Neutrophil (primary cell): ENCODE data around the gene TLR2.

Source experiments
- H3K27ac ChIP-seq: fragments of 200-600 bp; sonication (generic); 2 replicates; pipeline ENCODE4 v1.5.1; 2016; ENCODE audit warnings: mild to moderate bottlenecking, moderate library complexity
- H3K27me3 ChIP-seq: fragments of 200-600 bp; sonication (generic); 2 replicates; pipeline ENCODE4 v1.6.0; 2016; ENCODE audit warnings: mild to moderate bottlenecking
- H3K36me3 ChIP-seq: fragments of 200-600 bp; sonication (generic); 2 replicates; pipeline ENCODE4 v1.5.1; 2017
- H3K4me1 ChIP-seq, 2 experiments: fragments of 200-600 bp in 1 of 2; sonication (generic) in 1 of 2; 1 replicate in 1 of 2; 2 replicates in 1 of 2; pipeline versions ENCODE4 v1.5.1 to v1.6.1; 2013 to 2016; ENCODE audit warnings: low read depth in 1 of 2, low read length in 1 of 2, mild to moderate bottlenecking in 1 of 2, moderate library complexity in 1 of 2; ENCODE audit not compliant: control insufficient read depth in 1 of 2, insufficient read depth in 1 of 2
- H3K4me3 ChIP-seq, 2 experiments: fragments of 200-600 bp in 1 of 2; sonication (generic) in 1 of 2; 1 replicate in 1 of 2; 2 replicates in 1 of 2; pipeline ENCODE4 v1.5.1; 2013 to 2016; ENCODE audit warnings: low read depth in 1 of 2, low read length in 1 of 2, mild to moderate bottlenecking in 1 of 2, moderate library complexity in 1 of 2
- H3K9me3 ChIP-seq: fragments of 200-600 bp; sonication (generic); 2 replicates; pipeline ENCODE4 v1.5.1; 2016
- TF ChIP-seq, protein P1 (sequence below): fragments of 200-600 bp; sonication (generic); IDR thresholded peaks from 2 replicates; pipeline ENCODE4 v1.5.1; 2016; ENCODE audit warnings: antibody characterized with exemption

The TLR2 gene

DNA sequence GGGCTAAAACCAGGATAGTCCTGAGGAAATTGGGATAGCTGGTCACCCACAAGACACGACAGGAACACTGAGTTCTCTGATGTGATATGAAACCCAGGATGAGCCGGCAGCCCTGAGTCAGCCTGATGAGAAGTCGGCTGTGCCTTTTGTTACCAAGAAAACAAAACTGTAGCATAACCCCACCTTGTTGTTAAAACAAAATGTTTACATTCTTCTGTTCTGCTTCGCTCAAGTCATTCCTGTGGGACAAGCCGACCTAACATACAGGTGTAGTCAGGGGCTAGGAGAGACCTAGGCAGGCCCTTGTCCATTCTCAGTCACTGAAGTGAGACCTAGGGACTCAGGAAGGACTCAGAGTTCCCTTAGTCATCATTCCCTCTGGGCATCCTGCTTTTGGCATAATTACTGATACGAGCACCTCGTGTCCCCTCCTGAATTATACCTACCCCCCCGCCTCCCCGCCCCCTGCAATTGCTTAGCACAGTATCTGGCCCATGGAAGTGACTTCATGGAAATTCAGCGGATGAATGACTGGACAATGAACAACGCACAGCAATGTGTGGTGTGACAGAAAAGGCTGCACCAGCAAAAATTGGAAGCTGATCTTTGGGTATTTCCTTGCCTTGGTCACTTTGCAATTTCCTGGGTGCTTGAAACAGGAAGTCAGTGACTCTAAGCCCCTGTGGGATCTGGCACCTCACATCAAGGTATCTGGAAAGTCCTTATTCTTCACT is 31.9 kb upstream of the TLR2 start:
- TF ChIP-seq, protein P1, sequence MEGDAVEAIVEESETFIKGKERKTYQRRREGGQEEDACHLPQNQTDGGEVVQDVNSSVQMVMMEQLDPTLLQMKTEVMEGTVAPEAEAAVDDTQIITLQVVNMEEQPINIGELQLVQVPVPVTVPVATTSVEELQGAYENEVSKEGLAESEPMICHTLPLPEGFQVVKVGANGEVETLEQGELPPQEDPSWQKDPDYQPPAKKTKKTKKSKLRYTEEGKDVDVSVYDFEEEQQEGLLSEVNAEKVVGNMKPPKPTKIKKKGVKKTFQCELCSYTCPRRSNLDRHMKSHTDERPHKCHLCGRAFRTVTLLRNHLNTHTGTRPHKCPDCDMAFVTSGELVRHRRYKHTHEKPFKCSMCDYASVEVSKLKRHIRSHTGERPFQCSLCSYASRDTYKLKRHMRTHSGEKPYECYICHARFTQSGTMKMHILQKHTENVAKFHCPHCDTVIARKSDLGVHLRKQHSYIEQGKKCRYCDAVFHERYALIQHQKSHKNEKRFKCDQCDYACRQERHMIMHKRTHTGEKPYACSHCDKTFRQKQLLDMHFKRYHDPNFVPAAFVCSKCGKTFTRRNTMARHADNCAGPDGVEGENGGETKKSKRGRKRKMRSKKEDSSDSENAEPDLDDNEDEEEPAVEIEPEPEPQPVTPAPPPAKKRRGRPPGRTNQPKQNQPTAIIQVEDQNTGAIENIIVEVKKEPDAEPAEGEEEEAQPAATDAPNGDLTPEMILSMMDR = peak; percentile 14
- peak overlapping the region; percentile 90 for H3K27ac ChIP-seq
- H3K36me3 ChIP-seq = no peaks in the 10 kb centered on the region
- no peaks in the 10 kb centered on the region for H3K9me3 ChIP-seq
- peaks cover 95 to 97% of the 10 kb centered on the region in 2 experiments for H3K4me1 ChIP-seq
- peak overlapping the region; percentile 24 to 34 for H3K4me3 ChIP-seq
- H3K27me3 ChIP-seq = no peaks in the 10 kb centered on the region

GRCh38 chr4:153655002-153655541 is 29.0 kb upstream of the TLR2 start:
- Histone ChIP-seq H3K4me3 (peak overlapping the region; percentile 5 to 24), H3K4me1 (peaks cover 97% of the 10 kb centered on the region in 2 experiments), H3K27me3 (no peaks in the 10 kb centered on the region), H3K36me3 (no peaks in the 10 kb centered on the region), H3K9me3 (no peaks in the 10 kb centered on the region), H3K27ac (peak overlapping the region; percentile 88)
- TF ChIP-seq, protein P1 = no peak

DNA sequence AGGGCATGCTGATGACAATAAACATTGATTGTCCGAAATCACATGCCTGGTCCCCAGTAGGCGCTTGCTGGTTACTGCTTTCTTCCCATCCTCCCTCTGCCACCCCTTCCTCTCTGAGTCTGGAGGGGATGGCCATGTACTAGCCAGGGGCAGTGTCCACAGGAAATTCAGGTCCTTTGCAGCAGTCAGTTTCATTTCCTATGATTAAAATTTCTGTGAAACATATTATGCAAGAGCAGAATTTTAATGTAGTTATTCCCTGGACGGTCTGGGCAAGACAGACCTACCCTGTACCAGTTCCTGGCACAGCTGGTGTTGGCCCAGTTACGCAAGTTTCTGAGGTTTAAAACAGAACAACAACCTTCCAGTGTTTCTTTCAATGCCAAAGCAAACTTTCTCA is 28.2 kb upstream of the TLR2 start:
- H3K27me3 ChIP-seq = no peaks in the 10 kb centered on the region
- peaks cover 97% of the 10 kb centered on the region in 2 experiments for H3K4me1 ChIP-seq
- TF ChIP-seq, protein P1 = no peak
- H3K9me3 ChIP-seq = no peaks in the 10 kb centered on the region
- H3K4me3 ChIP-seq = peak overlapping the region; percentile 5 to 24
- no peaks in the 10 kb centered on the region for H3K36me3 ChIP-seq
- peak overlapping the region; percentile 88 for H3K27ac ChIP-seq

DNA sequence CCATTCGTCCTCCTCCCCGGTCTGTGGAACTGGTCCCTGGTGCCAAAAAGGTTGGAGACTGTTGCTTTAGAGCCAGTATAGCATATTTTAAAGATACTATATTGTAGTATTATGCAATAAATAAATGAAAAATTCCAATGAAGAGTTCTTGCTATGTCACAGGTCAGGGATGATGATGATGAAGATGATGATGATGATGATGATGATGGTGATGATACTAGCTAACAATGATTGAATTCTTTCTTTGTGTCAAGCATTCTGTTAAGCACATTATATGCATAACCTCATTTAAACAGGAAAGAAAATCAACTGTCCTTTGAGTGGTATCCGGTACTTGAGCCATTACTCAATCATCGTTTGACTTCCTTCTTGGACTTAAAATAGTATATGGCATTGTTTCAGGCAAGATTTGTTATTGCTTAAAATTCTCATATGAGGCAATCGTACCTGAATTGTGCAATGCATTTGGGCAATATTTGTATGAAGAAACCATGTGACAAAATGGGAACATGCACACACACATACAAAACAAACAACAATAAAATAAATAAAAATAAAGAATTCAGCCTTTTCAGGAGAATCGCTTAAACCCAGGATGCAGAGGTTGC is 22.8 kb upstream of the TLR2 start:
- peaks cover 63 to 88% of the 10 kb centered on the region in 2 experiments for H3K4me1 ChIP-seq
- H3K27me3 ChIP-seq = no peaks in the 10 kb centered on the region
- TF ChIP-seq, protein P1 = peak; percentile 12
- no peaks in the 10 kb centered on the region for H3K36me3 ChIP-seq
- H3K27ac ChIP-seq = peak overlapping the region; percentile 89
- peak overlapping the region; percentile 28 to 49 for H3K4me3 ChIP-seq
- no peaks in the 10 kb centered on the region for H3K9me3 ChIP-seq

- peak overlapping the region; percentile 89 for H3K27ac ChIP-seq
- H3K4me1 ChIP-seq = peaks cover 57 to 84% of the 10 kb centered on the region in 2 experiments
- H3K4me3 ChIP-seq = peak overlapping the region in 1 of 2 experiments; percentile 5
- no peaks in the 10 kb centered on the region for H3K36me3 ChIP-seq
- H3K9me3 ChIP-seq = no peaks in the 10 kb centered on the region
- no peaks in the 10 kb centered on the region for H3K27me3 ChIP-seq
- TF ChIP-seq, protein P1 = no peak
Observed at GRCh38 chr4:153661908-153662307, 22.2 kb upstream of the TLR2 start.
